Spleen (tissue), 11 donors: ENCODE data around the gene RGS10. TPM values are rescaled to one million over a fixed set of nuclear protein-coding genes. Genes with fewer than 3 reads are reported as not detected.

Experiments used
- DNase-seq: peaks from one replicate; pipeline ENCODE4 v3.0.0-alpha.2; 2020
- H3K27ac ChIP-seq, 8 donors: fragments of 200-600 bp; sonication (generic) in 7 of 8; 1 replicate in 4 of 8; 2 replicates in 4 of 8; pipeline versions ENCODE4 v1.5.0 to v1.8.0; 2016 to 2021; ENCODE audit warnings: inconsistent platforms in 4 of 8, mild to moderate bottlenecking in 4 of 8, moderate library complexity in 1 of 8
- H3K27me3 ChIP-seq, 7 donors: fragments of 200-600 bp; sonication (generic) in 6 of 7; replicated peaks in 1 of 7; 1 replicate in 4 of 7; 2 replicates in 3 of 7; pipeline versions ENCODE4 v1.5.0 to v1.8.0; 2016 to 2021; ENCODE audit warnings: inconsistent platforms in 3 of 7, mild to moderate bottlenecking in 1 of 7
- H3K36me3 ChIP-seq, 6 donors: fragments of 200-600 bp; sonication (generic) in 5 of 6; 1 replicate in 4 of 6; 2 replicates in 2 of 6; pipeline versions ENCODE4 v1.5.0 to v1.8.0; 2016 to 2021; ENCODE audit warnings: inconsistent platforms in 2 of 6
- H3K4me1 ChIP-seq, 6 donors: fragments of 200-600 bp; sonication (generic) in 5 of 6; 1 replicate in 3 of 6; 2 replicates in 3 of 6; pipeline versions ENCODE4 v1.5.0 to v1.8.0; 2016 to 2021; ENCODE audit warnings: inconsistent platforms in 3 of 6
- H3K4me3 ChIP-seq, 8 donors: fragments of 200-600 bp; sonication (generic) in 7 of 8; 1 replicate in 4 of 8; 2 replicates in 4 of 8; pipeline versions ENCODE4 v1.5.0 to v1.8.0; 2016 to 2021; ENCODE audit warnings: inconsistent platforms in 4 of 8, mild to moderate bottlenecking in 4 of 8, moderate library complexity in 2 of 8
- H3K9me3 ChIP-seq, 8 donors: fragments of 200-600 bp; sonication (generic) in 7 of 8; 1 replicate in 4 of 8; 2 replicates in 4 of 8; pipeline versions ENCODE4 v1.5.0 to v1.8.0; 2016 to 2021; ENCODE audit warnings: inconsistent platforms in 4 of 8
- CTCF ChIP-seq, 11 experiments: fragments of 200-600 bp in 7 of 11; fragments of 450-650 bp in 4 of 11; sonication (generic) in 4 of 11; IDR thresholded peaks in 8 of 11; conservative IDR thresholded peaks in 3 of 11; 1 replicate in 7 of 11; 2 replicates in 4 of 11; pipeline versions ENCODE4 v1.4.0 to v1.8.0; 2016 to 2021; ENCODE audit warnings: antibody characterized with exemption in 11 of 11, inconsistent platforms in 4 of 11, mild to moderate bottlenecking in 1 of 11
- POLR2A ChIP-seq, 3 donors: fragments of 450-650 bp; IDR thresholded peaks; one replicate each; pipeline ENCODE4 v1.5.1; 2017; ENCODE audit warnings: antibody characterized with exemption in 3 of 3, mild to moderate bottlenecking in 1 of 3
- POLR2AphosphoS5 ChIP-seq, 3 donors: sonication (generic); formaldehyde crosslinking; IDR thresholded peaks; one replicate each; pipeline ENCODE4 v1.5.1; 2017; ENCODE audit warnings: antibody characterized with exemption in 3 of 3
- WGBS, 5 donors: extraction: QIAGEN DNeasy Blood & Tissue Kit in 3 of 5; methylation state at CpG; one replicate each; pipeline versions ENCODE4 v1.1.5 to v1.1.7; 2013 to 2018; 5-methylcytosine and 5-hydroxymethylcytosine counted together
- intact Hi-C: fragments of 100-400 bp; cut with DNase I; formaldehyde crosslinking; loops from one replicate; pipeline ENCODE4 v1.15.0; 2023; ENCODE audit warnings: low total_unique reads
- polyA plus RNA-seq, 3 donors: library from polyadenylated mRNA; stranded (reverse); fragments of 200-250 nt; gene quantifications; one replicate each; pipeline ENCODE4 v1.2.1, GENCODE V29; 2013
- total RNA-seq, 7 donors: library from RNA; depleted of rRNA in 3 of 7; stranded (reverse); fragments of >200 nt in 3 of 7; fragmentation: NEBNext Ultra II Directional in 4 of 7; extraction: Animal tissue kit (Norgen Biotek cat#: 25700) in 4 of 7; gene quantifications; one replicate each; pipeline versions ENCODE4 v1.1.0 to v1.2.1, GENCODE V29; 2016 to 2021
- donor health status: healthy with polysubstance abuse.
- donor health status: DM: no; HTN: no; CAD: no; lungs with moderate emphysema.
- donor health status: DM: no; HTN: no; CAD: no.
- donor health status: Bipolar disorder and iron deficiency.
- donor health status: healthy.
- donor health status: DM: no; HTN: no; CAD: no.
- donor health status: DM: yes; HTN: yes; CAD: no.

The RGS10 gene
- total and polyA plus RNA-seq, 10 donors = 29.1 to 127 (median 49.6) TPM

GRCh38 chr10:119505588-119506315 is 36.8 kb downstream of the RGS10 start:
- H3K27me3 ChIP-seq = no peaks in the 10 kb centered on the region
- WGBS, 5 donors = 79 to 84% (median 82%) methylated on average over 21 of the region's 21 CpGs
- peaks cover 6 to 35% (median 23%) of the 10 kb centered on the region in 6 donors for H3K4me1 ChIP-seq
- no peaks in the 10 kb centered on the region for H3K9me3 ChIP-seq
- DNase-seq = peak; percentile 66
- H3K4me3 ChIP-seq = no peak overlapping the region
- no peak overlapping the region for H3K27ac ChIP-seq
- no peak for TF ChIP-seq POLR2AphosphoS5 (IDR thresholded peaks at IDR 0.05)
- TF ChIP-seq CTCF (IDR thresholded peaks at IDR 0.05 in 8 of 11, conservative IDR thresholded peaks at IDR 0.05 in 3 of 11) = no peak
- no peak for TF ChIP-seq POLR2A (IDR thresholded peaks at IDR 0.05)
- peaks cover 0 to 41% (median 2%) of the 10 kb centered on the region in 6 donors for H3K36me3 ChIP-seq
- intact Hi-C loops = no loop called here

GRCh38 chr10:119505131-119505551 is 37.4 kb downstream of the RGS10 start:
- intact Hi-C loops = no loop called here
- 72 to 91% (median 84%) methylated on average over 11 to 12 of the region's 12 CpGs for WGBS, 5 donors
- H3K4me1 ChIP-seq = peaks cover 6 to 41% (median 24%) of the 10 kb centered on the region in 6 donors
- H3K36me3 ChIP-seq = peaks cover 0 to 35% (median 2%) of the 10 kb centered on the region in 6 donors
- H3K27ac ChIP-seq = no peak overlapping the region
- no peaks in the 10 kb centered on the region for H3K9me3 ChIP-seq
- no peaks in the 10 kb centered on the region for H3K27me3 ChIP-seq
- H3K4me3 ChIP-seq = no peak overlapping the region
- DNase-seq = no peak
- TF ChIP-seq POLR2AphosphoS5 (IDR thresholded peaks at IDR 0.05) = no peak
- no peak for TF ChIP-seq POLR2A (IDR thresholded peaks at IDR 0.05)
- TF ChIP-seq CTCF (IDR thresholded peaks at IDR 0.05 in 8 of 11, conservative IDR thresholded peaks at IDR 0.05 in 3 of 11) = no peak

- Histone ChIP-seq H3K27ac (no peak overlapping the region), H3K9me3 (no peaks in the 10 kb centered on the region), H3K4me3 (no peak overlapping the region), H3K36me3 (peaks cover 0 to 34% (median 2%) of the 10 kb centered on the region in 6 donors), H3K4me1 (peaks cover 6 to 46% (median 24%) of the 10 kb centered on the region in 6 donors), H3K27me3 (no peaks in the 10 kb centered on the region)
- peak; percentile 57 for DNase-seq
- WGBS, 5 donors = 84 to 95% (median 93%) methylated on average over 10 of the region's 10 CpGs
- intact Hi-C loops = no loop called here
- TF ChIP-seq POLR2A (IDR thresholded peaks at IDR 0.05) (no peak), CTCF (IDR thresholded peaks at IDR 0.05 in 8 of 11, conservative IDR thresholded peaks at IDR 0.05 in 3 of 11) (no peak), POLR2AphosphoS5 (IDR thresholded peaks at IDR 0.05) (no peak)
Observed at GRCh38 chr10:119504651-119505050, 37.9 kb downstream of the RGS10 start.

GRCh38 chr10:119503821-119504220 is 38.7 kb downstream of the RGS10 start:
- TF ChIP-seq CTCF (IDR thresholded peaks at IDR 0.05 in 8 of 11, conservative IDR thresholded peaks at IDR 0.05 in 3 of 11) (no peak), POLR2A (IDR thresholded peaks at IDR 0.05) (no peak), POLR2AphosphoS5 (IDR thresholded peaks at IDR 0.05) (no peak)
- intact Hi-C loops = no loop called here
- no peaks in the 10 kb centered on the region for H3K27me3 ChIP-seq
- H3K4me3 ChIP-seq = no peak overlapping the region
- DNase-seq = peak; percentile 10
- H3K36me3 ChIP-seq = peaks cover 0 to 35% (median 2%) of the 10 kb centered on the region in 6 donors
- WGBS, 5 donors = 91 to 97% (median 95%) methylated on average over 5 of the region's 5 CpGs
- peaks cover 6 to 55% (median 25%) of the 10 kb centered on the region in 6 donors for H3K4me1 ChIP-seq
- H3K27ac ChIP-seq = peak overlapping the region in 2 of 8 donors; percentile 78 to 87
- H3K9me3 ChIP-seq = no peaks in the 10 kb centered on the region
